A549 (cell line): Measurements from ENCODE around the gene ERMARD.

Experiments
- CEBPB ChIP-seq, 2 experiments: fragments of >200 bp in 1 of 2; sonication (Bioruptor Twin) in 1 of 2; formaldehyde crosslinking in 1 of 2; IDR thresholded peaks; 2 replicates each; pipeline ENCODE4 v1.6.1; 2012 to 2016
- CTCF ChIP-seq: fragments of >200 bp; sonication (Bioruptor Twin); formaldehyde crosslinking; IDR thresholded peaks from 3 replicates; pipeline ENCODE4 v1.5.1; 2016
- EHMT2 ChIP-seq: fragments of 200-600 bp; sonication (generic); IDR thresholded peaks from 2 replicates; pipeline ENCODE4 v1.6.1; 2016; ENCODE audit warnings: antibody characterized with exemption, low read depth, mild to moderate bottlenecking, moderate library complexity
- FOSL2 ChIP-seq, 2 experiments: fragments of 450-650 bp in 1 of 2; fragments of >200 bp in 1 of 2; sonication (Bioruptor Twin) in 1 of 2; formaldehyde crosslinking; IDR thresholded peaks; 2 replicates each; pipeline versions ENCODE4 v1.5.0 to v1.6.1; 2016 to 2020; ENCODE audit warnings: mild to moderate bottlenecking in 1 of 2, moderate library complexity in 1 of 2
- JUNB ChIP-seq: fragments of >200 bp; sonication (Bioruptor Twin); formaldehyde crosslinking; IDR thresholded peaks from 2 replicates; pipeline ENCODE4 v1.6.1; 2016
- MAX ChIP-seq: IDR thresholded peaks from 2 replicates; pipeline ENCODE4 v1.6.1; 2012
- NFE2L2 ChIP-seq: fragments of 150-350 bp; conservative IDR thresholded peaks from 2 replicates; pipeline ENCODE4 v1.6.1; 2014; ENCODE audit warnings: low read length
- NR3C1 ChIP-seq: fragments of >200 bp; sonication (Bioruptor Twin); formaldehyde crosslinking; IDR thresholded peaks from 3 replicates; pipeline ENCODE4 v1.6.1; 2017
- POLR2A ChIP-seq: IDR thresholded peaks from 2 replicates; pipeline ENCODE4 v1.6.1; 2012; ENCODE audit warnings: mild to moderate bottlenecking, low read length
- REST ChIP-seq: fragments of 200-600 bp; sonication (generic); IDR thresholded peaks from 2 replicates; pipeline ENCODE4 v1.6.1; 2016; ENCODE audit warnings: antibody characterized with exemption, mild to moderate bottlenecking, moderate library complexity
- SMC3 ChIP-seq: fragments of >200 bp; sonication (Bioruptor Twin); formaldehyde crosslinking; IDR thresholded peaks from 3 replicates; pipeline ENCODE4 v1.6.1; 2018; ENCODE audit warnings: inconsistent platforms
- TP53 ChIP-seq: fragments of 250-450 bp; sonication (Bioruptor Pico); IDR thresholded peaks from 2 replicates; pipeline ENCODE4 v1.5.0; 2021; ENCODE audit warnings: mild to moderate bottlenecking, moderate library complexity

- TF ChIP-seq EHMT2 (no peak), CTCF (no peak), REST (peak; percentile 67), POLR2A (peak; percentile 85), MAX (peak; percentile 86), TP53 (CRISPR knock-in tag) (0 out of 2 replicates have a peak, but pooled peaks have one; percentile 68), NFE2L2 (no peak), NR3C1 (no peak), JUNB (no peak), FOSL2 (IDR thresholded peaks at IDR 0.05) (no peak), FOSL2 (CRISPR knock-in tag; IDR thresholded peaks at IDR 0.05) (no peak; the same call in 1 of the 2 replicates), CEBPB (IDR thresholded peaks at IDR 0.05) (no peak), SMC3 (no peak)
Observed at GRCh38 chr6:169751242-169752073, at the start of gene ERMARD, which contains the start of gene DYNLT2.
